HEK293 (cell line): ENCODE data around the gene MAP7D1.

Experiments used
- IKZF3 ChIP-seq: fragments of 450-650 bp; IDR thresholded peaks from 2 replicates; pipeline ENCODE4 v1.5.0; 2018; ENCODE audit warnings: missing biosample characterization, mild to moderate bottlenecking, missing genetic modification characterization, moderate library complexity
- MZF1 ChIP-seq: fragments of 450-650 bp; formaldehyde crosslinking; IDR thresholded peaks from 2 replicates; pipeline ENCODE4 v1.5.1; 2017; ENCODE audit warnings: missing biosample characterization, missing genetic modification characterization, borderline replicate concordance
- RBAK ChIP-seq: fragments of 450-650 bp; formaldehyde crosslinking; IDR thresholded peaks from 2 replicates; pipeline ENCODE4 v1.5.1; 2016; ENCODE audit warnings: missing biosample characterization, missing genetic modification characterization
- SCRT2 ChIP-seq: fragments of 450-650 bp; formaldehyde crosslinking; IDR thresholded peaks from 2 replicates; pipeline ENCODE4 v1.5.1; 2016; ENCODE audit warnings: missing biosample characterization, missing genetic modification characterization
- SP3 ChIP-seq: fragments of 450-650 bp; formaldehyde crosslinking; IDR thresholded peaks from 2 replicates; pipeline ENCODE4 v1.5.1; 2016; ENCODE audit warnings: missing biosample characterization, missing genetic modification characterization
- TRIM28 ChIP-seq: IDR thresholded peaks from 2 replicates; pipeline ENCODE4 v1.6.1; 2011; ENCODE audit warnings: low read length, control low read depth, borderline replicate concordance
- ZBTB48 ChIP-seq: fragments of 450-650 bp; formaldehyde crosslinking; IDR thresholded peaks from 2 replicates; pipeline ENCODE4 v1.5.1; 2016; ENCODE audit warnings: missing biosample characterization, missing genetic modification characterization
- ZNF146 ChIP-seq: fragments of 450-650 bp; formaldehyde crosslinking; IDR thresholded peaks from 2 replicates; pipeline ENCODE4 v1.5.1; 2016; ENCODE audit warnings: missing biosample characterization, missing genetic modification characterization
- ZNF335 ChIP-seq: fragments of 450-650 bp; formaldehyde crosslinking; conservative IDR thresholded peaks from 2 replicates; pipeline ENCODE4 v1.5.1; 2016; ENCODE audit warnings: missing biosample characterization, missing genetic modification characterization
- ZNF391 ChIP-seq: fragments of 450-650 bp; formaldehyde crosslinking; IDR thresholded peaks from 2 replicates; pipeline ENCODE4 v1.5.1; 2016; ENCODE audit warnings: low read depth, missing biosample characterization, missing genetic modification characterization, borderline replicate concordance
- ZNF610 ChIP-seq: fragments of 450-650 bp; formaldehyde crosslinking; IDR thresholded peaks from 2 replicates; pipeline ENCODE4 v1.5.1; 2016; ENCODE audit warnings: missing biosample characterization, missing genetic modification characterization, borderline replicate concordance
- ZNF785 ChIP-seq: fragments of 450-650 bp; formaldehyde crosslinking; IDR thresholded peaks from 2 replicates; pipeline ENCODE4 v1.5.1; 2016; ENCODE audit warnings: missing biosample characterization, missing genetic modification characterization
- ZSCAN30 ChIP-seq: fragments of 450-650 bp; IDR thresholded peaks from 2 replicates; pipeline ENCODE4 v1.5.1; 2018; ENCODE audit warnings: missing biosample characterization, mild to moderate bottlenecking, missing genetic modification characterization, moderate library complexity
- TF ChIP-seq, protein P1 (sequence below): fragments of 450-650 bp; formaldehyde crosslinking; IDR thresholded peaks from 2 replicates; pipeline ENCODE4 v1.5.1; 2016; ENCODE audit warnings: missing biosample characterization, missing genetic modification characterization
- TF ChIP-seq, protein P2 (sequence below): fragments of 450-650 bp; formaldehyde crosslinking; IDR thresholded peaks from 2 replicates; pipeline ENCODE4 v1.5.1; 2016; ENCODE audit warnings: missing biosample characterization, missing genetic modification characterization
- TF ChIP-seq, protein P3 (sequence below): fragments of 450-650 bp; formaldehyde crosslinking; IDR thresholded peaks from 2 replicates; pipeline ENCODE4 v1.5.1; 2016; ENCODE audit warnings: missing biosample characterization, missing genetic modification characterization
- TF ChIP-seq, protein P4 (sequence below): fragments of 450-650 bp; formaldehyde crosslinking; IDR thresholded peaks from 2 replicates; pipeline ENCODE4 v1.5.1; 2016; ENCODE audit warnings: missing biosample characterization, missing genetic modification characterization
- TF ChIP-seq, protein P5 (sequence below): fragments of 450-650 bp; formaldehyde crosslinking; IDR thresholded peaks from 2 replicates; pipeline ENCODE4 v1.5.1; 2016; ENCODE audit warnings: missing biosample characterization, missing genetic modification characterization
- TF ChIP-seq, protein P6 (sequence below): fragments of 450-650 bp; formaldehyde crosslinking; conservative IDR thresholded peaks from 2 replicates; pipeline ENCODE4 v1.5.1; 2016; ENCODE audit warnings: low read depth, missing biosample characterization, missing genetic modification characterization

MAP7D1 gene

DNA sequence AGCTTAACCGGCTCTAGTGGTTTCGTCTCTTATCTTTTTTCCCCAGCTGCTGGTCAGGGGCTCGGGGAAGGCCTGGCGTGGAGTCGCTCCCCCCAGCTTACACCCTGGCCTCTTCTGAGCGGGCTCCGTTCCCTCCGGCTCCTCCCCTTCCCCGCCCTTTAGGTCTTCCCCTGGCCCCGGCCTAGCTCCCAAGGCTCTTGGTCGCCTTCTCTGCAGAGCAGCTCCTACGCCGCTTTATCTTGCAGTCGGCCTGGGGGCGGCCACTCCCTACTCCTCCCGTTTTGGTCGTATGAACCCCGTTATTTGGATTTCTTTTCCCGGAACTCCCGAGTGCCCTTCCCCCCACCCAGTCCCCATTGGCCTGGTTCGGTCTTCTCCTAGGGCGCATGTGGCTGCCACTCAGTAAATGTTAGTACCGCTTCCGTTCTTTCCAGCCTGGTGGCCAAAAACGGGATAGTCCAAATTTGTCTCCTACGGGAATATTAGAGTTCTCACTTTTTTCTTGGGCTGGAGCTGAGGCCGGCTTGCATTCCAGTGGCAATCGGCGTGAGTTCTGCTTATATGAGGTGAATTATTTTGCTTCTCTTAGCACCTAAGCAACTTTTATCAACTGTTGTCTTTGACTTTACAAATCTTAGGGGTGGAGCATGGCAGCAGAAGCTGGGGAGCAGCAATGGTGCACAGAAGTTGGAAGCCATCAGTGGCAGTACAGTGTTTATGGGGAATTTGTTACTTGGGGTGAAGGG, 68.8 kb downstream of the MAP7D1 start (continued):
- TF ChIP-seq, protein P1, sequence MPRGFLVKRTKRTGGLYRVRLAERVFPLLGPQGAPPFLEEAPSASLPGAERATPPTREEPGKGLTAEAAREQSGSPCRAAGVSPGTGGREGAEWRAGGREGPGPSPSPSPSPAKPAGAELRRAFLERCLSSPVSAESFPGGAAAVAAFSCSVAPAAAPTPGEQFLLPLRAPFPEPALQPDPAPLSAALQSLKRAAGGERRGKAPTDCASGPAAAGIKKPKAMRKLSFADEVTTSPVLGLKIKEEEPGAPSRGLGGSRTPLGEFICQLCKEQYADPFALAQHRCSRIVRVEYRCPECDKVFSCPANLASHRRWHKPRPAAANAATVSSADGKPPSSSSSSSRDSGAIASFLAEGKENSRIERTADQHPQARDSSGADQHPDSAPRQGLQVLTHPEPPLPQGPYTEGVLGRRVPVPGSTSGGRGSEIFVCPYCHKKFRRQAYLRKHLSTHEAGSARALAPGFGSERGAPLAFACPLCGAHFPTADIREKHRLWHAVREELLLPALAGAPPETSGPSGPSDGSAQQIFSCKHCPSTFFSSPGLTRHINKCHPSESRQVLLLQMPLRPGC (tag by site-specific recombination), result no peak
- TF ChIP-seq, protein P2, sequence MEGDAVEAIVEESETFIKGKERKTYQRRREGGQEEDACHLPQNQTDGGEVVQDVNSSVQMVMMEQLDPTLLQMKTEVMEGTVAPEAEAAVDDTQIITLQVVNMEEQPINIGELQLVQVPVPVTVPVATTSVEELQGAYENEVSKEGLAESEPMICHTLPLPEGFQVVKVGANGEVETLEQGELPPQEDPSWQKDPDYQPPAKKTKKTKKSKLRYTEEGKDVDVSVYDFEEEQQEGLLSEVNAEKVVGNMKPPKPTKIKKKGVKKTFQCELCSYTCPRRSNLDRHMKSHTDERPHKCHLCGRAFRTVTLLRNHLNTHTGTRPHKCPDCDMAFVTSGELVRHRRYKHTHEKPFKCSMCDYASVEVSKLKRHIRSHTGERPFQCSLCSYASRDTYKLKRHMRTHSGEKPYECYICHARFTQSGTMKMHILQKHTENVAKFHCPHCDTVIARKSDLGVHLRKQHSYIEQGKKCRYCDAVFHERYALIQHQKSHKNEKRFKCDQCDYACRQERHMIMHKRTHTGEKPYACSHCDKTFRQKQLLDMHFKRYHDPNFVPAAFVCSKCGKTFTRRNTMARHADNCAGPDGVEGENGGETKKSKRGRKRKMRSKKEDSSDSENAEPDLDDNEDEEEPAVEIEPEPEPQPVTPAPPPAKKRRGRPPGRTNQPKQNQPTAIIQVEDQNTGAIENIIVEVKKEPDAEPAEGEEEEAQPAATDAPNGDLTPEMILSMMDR (tag by site-specific recombination), result peak; percentile 48; the same call in 1 of the 2 replicates
- peak; percentile 82 for TF ChIP-seq ZNF610 (tag by site-specific recombination)
- peak; percentile 55; the same call in 1 of the 2 replicates for TF ChIP-seq ZBTB48 (tag by site-specific recombination)
- TF ChIP-seq, protein P3, sequence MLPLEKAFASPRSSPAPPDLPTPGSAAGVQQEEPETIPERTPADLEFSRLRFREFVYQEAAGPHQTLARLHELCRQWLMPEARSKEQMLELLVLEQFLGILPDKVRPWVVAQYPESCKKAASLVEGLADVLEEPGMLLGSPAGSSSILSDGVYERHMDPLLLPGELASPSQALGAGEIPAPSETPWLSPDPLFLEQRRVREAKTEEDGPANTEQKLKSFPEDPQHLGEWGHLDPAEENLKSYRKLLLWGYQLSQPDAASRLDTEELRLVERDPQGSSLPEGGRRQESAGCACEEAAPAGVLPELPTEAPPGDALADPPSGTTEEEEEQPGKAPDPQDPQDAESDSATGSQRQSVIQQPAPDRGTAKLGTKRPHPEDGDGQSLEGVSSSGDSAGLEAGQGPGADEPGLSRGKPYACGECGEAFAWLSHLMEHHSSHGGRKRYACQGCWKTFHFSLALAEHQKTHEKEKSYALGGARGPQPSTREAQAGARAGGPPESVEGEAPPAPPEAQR (tag by site-specific recombination), result 0 out of 2 replicates have a peak, but pooled peaks have one; percentile 19
- TF ChIP-seq, protein P4, sequence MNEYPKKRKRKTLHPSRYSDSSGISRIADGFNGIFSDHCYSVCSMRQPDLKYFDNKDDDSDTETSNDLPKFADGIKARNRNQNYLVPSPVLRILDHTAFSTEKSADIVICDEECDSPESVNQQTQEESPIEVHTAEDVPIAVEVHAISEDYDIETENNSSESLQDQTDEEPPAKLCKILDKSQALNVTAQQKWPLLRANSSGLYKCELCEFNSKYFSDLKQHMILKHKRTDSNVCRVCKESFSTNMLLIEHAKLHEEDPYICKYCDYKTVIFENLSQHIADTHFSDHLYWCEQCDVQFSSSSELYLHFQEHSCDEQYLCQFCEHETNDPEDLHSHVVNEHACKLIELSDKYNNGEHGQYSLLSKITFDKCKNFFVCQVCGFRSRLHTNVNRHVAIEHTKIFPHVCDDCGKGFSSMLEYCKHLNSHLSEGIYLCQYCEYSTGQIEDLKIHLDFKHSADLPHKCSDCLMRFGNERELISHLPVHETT, result 0 out of 2 replicates have a peak, but pooled peaks have one; percentile 28
- peak; percentile 53; the same call in 1 of the 2 replicates for TF ChIP-seq ZNF391 (tag by site-specific recombination)
- TF ChIP-seq TRIM28, result 0 out of 2 replicates have a peak, but pooled peaks have one; percentile 12
- 0 out of 2 replicates have a peak, but pooled peaks have one; percentile 38 for TF ChIP-seq IKZF3
- TF ChIP-seq ZNF335 (tag by site-specific recombination), result peak; percentile 72
- TF ChIP-seq ZNF146, result 0 out of 2 replicates have a peak, but pooled peaks have one; percentile 7
- TF ChIP-seq, protein P5, sequence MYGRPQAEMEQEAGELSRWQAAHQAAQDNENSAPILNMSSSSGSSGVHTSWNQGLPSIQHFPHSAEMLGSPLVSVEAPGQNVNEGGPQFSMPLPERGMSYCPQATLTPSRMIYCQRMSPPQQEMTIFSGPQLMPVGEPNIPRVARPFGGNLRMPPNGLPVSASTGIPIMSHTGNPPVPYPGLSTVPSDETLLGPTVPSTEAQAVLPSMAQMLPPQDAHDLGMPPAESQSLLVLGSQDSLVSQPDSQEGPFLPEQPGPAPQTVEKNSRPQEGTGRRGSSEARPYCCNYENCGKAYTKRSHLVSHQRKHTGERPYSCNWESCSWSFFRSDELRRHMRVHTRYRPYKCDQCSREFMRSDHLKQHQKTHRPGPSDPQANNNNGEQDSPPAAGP (tag by site-specific recombination), result peak; percentile 65; the same call in 1 of the 2 replicates
- 0 out of 2 replicates have a peak, but pooled peaks have one; percentile 6 for TF ChIP-seq SP3 (tag by site-specific recombination)
- TF ChIP-seq MZF1 (tag by site-specific recombination), result peak; percentile 55; the same call in 1 of the 2 replicates
- TF ChIP-seq SCRT2 (tag by site-specific recombination), result peak; percentile 13; the same call in 1 of the 2 replicates
- no peak for TF ChIP-seq RBAK (tag by site-specific recombination)
- TF ChIP-seq ZNF785 (tag by site-specific recombination), result no peak
- TF ChIP-seq ZSCAN30 (tag by site-specific recombination), result peak; percentile 71; the same call in 1 of the 2 replicates
- TF ChIP-seq, protein P6, sequence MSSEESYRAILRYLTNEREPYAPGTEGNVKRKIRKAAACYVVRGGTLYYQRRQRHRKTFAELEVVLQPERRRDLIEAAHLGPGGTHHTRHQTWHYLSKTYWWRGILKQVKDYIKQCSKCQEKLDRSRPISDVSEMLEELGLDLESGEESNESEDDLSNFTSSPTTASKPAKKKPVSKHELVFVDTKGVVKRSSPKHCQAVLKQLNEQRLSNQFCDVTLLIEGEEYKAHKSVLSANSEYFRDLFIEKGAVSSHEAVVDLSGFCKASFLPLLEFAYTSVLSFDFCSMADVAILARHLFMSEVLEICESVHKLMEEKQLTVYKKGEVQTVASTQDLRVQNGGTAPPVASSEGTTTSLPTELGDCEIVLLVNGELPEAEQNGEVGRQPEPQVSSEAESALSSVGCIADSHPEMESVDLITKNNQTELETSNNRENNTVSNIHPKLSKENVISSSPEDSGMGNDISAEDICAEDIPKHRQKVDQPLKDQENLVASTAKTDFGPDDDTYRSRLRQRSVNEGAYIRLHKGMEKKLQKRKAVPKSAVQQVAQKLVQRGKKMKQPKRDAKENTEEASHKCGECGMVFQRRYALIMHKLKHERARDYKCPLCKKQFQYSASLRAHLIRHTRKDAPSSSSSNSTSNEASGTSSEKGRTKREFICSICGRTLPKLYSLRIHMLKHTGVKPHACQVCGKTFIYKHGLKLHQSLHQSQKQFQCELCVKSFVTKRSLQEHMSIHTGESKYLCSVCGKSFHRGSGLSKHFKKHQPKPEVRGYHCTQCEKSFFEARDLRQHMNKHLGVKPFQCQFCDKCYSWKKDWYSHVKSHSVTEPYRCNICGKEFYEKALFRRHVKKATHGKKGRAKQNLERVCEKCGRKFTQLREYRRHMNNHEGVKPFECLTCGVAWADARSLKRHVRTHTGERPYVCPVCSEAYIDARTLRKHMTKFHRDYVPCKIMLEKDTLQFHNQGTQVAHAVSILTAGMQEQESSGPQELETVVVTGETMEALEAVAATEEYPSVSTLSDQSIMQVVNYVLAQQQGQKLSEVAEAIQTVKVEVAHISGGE (tag by site-specific recombination), result peak; percentile 77
